Lower leg skin (tissue), 3 donors: ENCODE results near the gene MFNG.

ENCODE experiments used
- CTCF ChIP-seq, 3 donors: fragments of 450-650 bp; IDR thresholded peaks; one replicate each; pipeline ENCODE4 v1.5.1; 2016; ENCODE audit warnings: antibody characterized with exemption in 3 of 3, mild to moderate bottlenecking in 3 of 3, moderate library complexity in 2 of 3
- POLR2A ChIP-seq, 2 donors: fragments of 450-650 bp; IDR thresholded peaks; one replicate each; pipeline ENCODE4 v1.6.1; 2016 to 2017; ENCODE audit warnings: antibody characterized with exemption in 2 of 2, mild to moderate bottlenecking in 1 of 2, moderate library complexity in 1 of 2

GRCh38 chr22:37499789-37500540 lies 13.8 kb upstream of the MFNG start:
- no peak for TF ChIP-seq POLR2A (IDR thresholded peaks at IDR 0.05)
- no peak for TF ChIP-seq CTCF (IDR thresholded peaks at IDR 0.05)
